Measurements from ENCODE around the gene NIT2.

NIT2 gene

GRCh38 chr3:100334488-100335351, at the start of gene NIT2:
NIT2 (plus strand) TSS chr3:100334757; CDS start chr3:100334792, 35 bp downstream.
- TF ChIP-seq CTCF (IDR thresholded peaks at IDR 0.05; ENCODE audit: insufficient read depth, low read depth, low read length, missing control alignments) = no peak
- peak; percentile 92 for DNase-seq (ENCODE audit: low read depth)
- peak within 1 kb of the TSS; percentile 94 for H3K4me3 ChIP-seq (ENCODE audit: low read depth, low read length)

GRCh38 chr3:100288288-100288894, 46.2 kb upstream of the NIT2 start:
- no peak overlapping the region for H3K4me3 ChIP-seq (ENCODE audit: low read depth, low read length)
- no peak for TF ChIP-seq CTCF (IDR thresholded peaks at IDR 0.05; ENCODE audit: insufficient read depth, low read depth, low read length, missing control alignments)
- DNase-seq (ENCODE audit: low read depth) = no peak

- no peak overlapping the region for H3K4me3 ChIP-seq (ENCODE audit: low read depth, low read length)
- DNase-seq (ENCODE audit: low read depth) = no peak
- TF ChIP-seq CTCF (IDR thresholded peaks at IDR 0.05; ENCODE audit: insufficient read depth, low read depth, low read length, missing control alignments) = no peak
These were observed 45.2 kb upstream of the NIT2 start for GRCh38 chr3:100289339-100289738.

DNA sequence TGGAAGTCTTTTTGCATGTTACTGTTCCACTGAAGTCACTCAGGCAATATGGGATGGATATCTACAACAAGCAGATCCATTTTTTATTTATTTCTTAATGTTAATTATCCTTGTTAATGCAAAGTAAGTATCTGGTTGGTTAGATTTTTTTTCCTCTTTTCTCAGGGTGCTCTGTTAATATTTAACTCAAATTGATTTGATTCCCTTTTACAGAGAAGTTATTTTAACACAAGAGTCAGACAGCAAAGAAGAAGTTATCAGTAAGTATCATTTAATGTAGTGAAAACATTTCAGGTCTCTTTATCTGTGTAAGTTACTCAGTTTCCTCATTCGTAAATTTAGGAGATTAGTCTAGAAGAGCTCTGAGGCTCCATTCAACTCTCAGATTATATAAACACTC, 39.5 kb upstream of the NIT2 start:
- DNase-seq (ENCODE audit: low read depth) = no peak
- TF ChIP-seq CTCF (IDR thresholded peaks at IDR 0.05; ENCODE audit: insufficient read depth, low read depth, low read length, missing control alignments) = no peak

DNA sequence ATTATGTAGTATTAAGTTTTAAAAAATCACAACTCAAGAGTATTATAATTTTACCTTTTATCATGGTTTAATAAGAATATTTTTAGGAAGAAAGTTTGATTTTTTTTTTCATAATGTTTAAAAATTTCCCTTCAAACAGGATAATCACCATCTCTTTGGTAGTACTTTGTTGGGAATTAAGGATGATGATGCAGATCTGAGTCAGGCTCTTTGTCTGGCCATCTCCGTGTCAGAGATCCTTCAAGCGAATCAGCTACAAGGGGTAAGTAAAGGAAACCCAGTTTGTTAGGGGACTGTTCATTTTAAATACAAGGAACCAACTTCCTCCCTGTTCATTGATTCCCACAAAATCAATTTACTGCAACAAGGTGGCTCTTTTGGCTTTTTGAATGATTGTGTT, 36.8 kb upstream of the NIT2 start:
- no peak for DNase-seq (ENCODE audit: low read depth)
- TF ChIP-seq CTCF (IDR thresholded peaks at IDR 0.05; ENCODE audit: insufficient read depth, low read depth, low read length, missing control alignments) = no peak
- H3K4me3 ChIP-seq (ENCODE audit: low read depth, low read length) = no peak overlapping the region

More for the DNA sequence above, 39.5 kb upstream of the NIT2 start:
- no peak overlapping the region for H3K4me3 ChIP-seq (ENCODE audit: low read depth, low read length)

DNA sequence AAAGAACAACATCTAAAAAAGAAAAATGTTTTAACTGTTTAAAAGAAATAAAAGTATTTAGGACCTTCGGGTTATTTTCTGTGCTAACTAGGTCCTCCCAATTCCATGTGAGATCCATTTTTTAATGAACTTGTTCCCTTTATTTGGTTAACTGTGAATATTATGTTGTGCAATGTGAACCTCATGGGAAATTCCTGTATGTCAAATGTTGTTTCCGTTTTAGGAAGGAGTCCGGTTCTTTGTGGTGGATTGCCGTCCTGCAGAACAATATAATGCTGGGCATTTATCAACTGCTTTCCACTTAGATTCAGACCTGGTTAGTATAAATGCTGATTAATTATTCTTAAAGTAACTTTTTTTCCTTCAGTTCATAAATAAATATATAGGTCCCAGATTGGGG, 35.5 kb upstream of the NIT2 start:
- no peak for TF ChIP-seq CTCF (IDR thresholded peaks at IDR 0.05; ENCODE audit: insufficient read depth, low read depth, low read length, missing control alignments)
- DNase-seq (ENCODE audit: low read depth) = no peak
- H3K4me3 ChIP-seq (ENCODE audit: low read depth, low read length) = no peak overlapping the region

All from GM12865 (cell line).